ENCODE results near the gene SLX9. TPM values are rescaled to one million over a fixed set of nuclear protein-coding genes. Genes with fewer than 3 reads are reported as not detected.

The SLX9 gene
- total RNA-seq, 1 experiment from 2014 or later, result 74.3 TPM

GRCh38 chr21:44979687-44980561 lies 40.1 kb downstream of the SLX9 start:
- no peaks in the 10 kb centered on the region for H3K27me3 Mint-ChIP-seq (ENCODE audit: low read depth)

More at GRCh38 chr21:44979687-44980561, 40.1 kb downstream of the SLX9 start:
- no peaks in the 10 kb centered on the region for H3K27me3 ChIP-seq (ENCODE audit: insufficient read depth, low read length)
- no peaks in the 10 kb centered on the region for H3K9me3 Mint-ChIP-seq
- H4K8ac ChIP-seq (replicated peaks; ENCODE audit: insufficient read length, low read depth, low read length), result no peak overlapping the region
- H4K91ac ChIP-seq (ENCODE audit: insufficient read length, low read depth, low read length), result no peak overlapping the region
- no peak overlapping the region for H2BK20ac ChIP-seq (ENCODE audit: low read depth, low read length, poor library complexity, severe bottlenecking)
- no peak overlapping the region for H3K4ac ChIP-seq (ENCODE audit: low read depth, low read length)
- H3K4me3 Mint-ChIP-seq, result no peak overlapping the region
- no peak overlapping the region for H3K14ac ChIP-seq (ENCODE audit: insufficient read depth, low read length)
- no peak overlapping the region for H3K27ac ChIP-seq (ENCODE audit: insufficient read length, low read depth, low read length)
- no peak overlapping the region for H2BK15ac ChIP-seq (ENCODE audit: low read depth, low read length)
- no peaks in the 10 kb centered on the region for H4K20me1 ChIP-seq (ENCODE audit: control insufficient read depth, insufficient read depth, insufficient read length)
- WGBS (ENCODE audit: extremely low coverage, insufficient read length, low lambda C conversion rate), result no CpG with 5 or more reads among the region's 20 CpGs
- no peak for TF ChIP-seq CTCF (conservative IDR thresholded peaks at IDR 0.05)
- H2BK12ac ChIP-seq (ENCODE audit: insufficient read length, low read depth, low read length), result no peak overlapping the region
- H4K5ac ChIP-seq (ENCODE audit: insufficient read length, low read depth, low read length), result no peak overlapping the region
- H3K4me1 ChIP-seq (ENCODE audit: insufficient read depth, low read length), result no peaks in the 10 kb centered on the region
- no peak overlapping the region for H3K9ac ChIP-seq (ENCODE audit: extremely low read depth, insufficient read length, low read length)
- no peaks in the 10 kb centered on the region for H3K4me1 Mint-ChIP-seq
- H3K79me2 ChIP-seq (ENCODE audit: insufficient read depth, low read length), result no peaks in the 10 kb centered on the region
- H3T11ph ChIP-seq (ENCODE audit: low read length), result no peak overlapping the region
- peaks cover 3% of the 10 kb centered on the region for H3K23me2 ChIP-seq (ENCODE audit: insufficient read length, low read depth, low read length, poor library complexity, severe bottlenecking)
- no peaks in the 10 kb centered on the region for H3K9me3 ChIP-seq (ENCODE audit: control insufficient read depth, low read depth, low read length)
- no peak overlapping the region for H2AK5ac ChIP-seq (ENCODE audit: insufficient read length, low read length)
- H3K23ac ChIP-seq (ENCODE audit: insufficient read length, low read depth, low read length), result no peak overlapping the region
- H3K79me1 ChIP-seq (ENCODE audit: insufficient read depth, low read depth, low read length, poor library complexity, severe bottlenecking), result no peaks in the 10 kb centered on the region
- H3K4me2 ChIP-seq (ENCODE audit: insufficient read depth, insufficient read length, low read length), result no peak overlapping the region
- peak overlapping the region; percentile 6 for H3K18ac ChIP-seq (ENCODE audit: insufficient read length, low read depth, low read length)
- H2BK120ac ChIP-seq (ENCODE audit: low read depth, low read length, poor library complexity, severe bottlenecking), result no peak overlapping the region
- H3K36me3 Mint-ChIP-seq (ENCODE audit: insufficient read depth in 1 of 3, low read depth in 3 of 3), result peaks cover 0 to 17% (median under 1%) of the 10 kb centered on the region in 3 experiments; a peak in 4 of 7 replicates
- H3K27ac Mint-ChIP-seq, result peak overlapping the region; percentile 15 to 88 (median 81); a peak in 4 of 7 replicates
- H3K56ac ChIP-seq (ENCODE audit: insufficient read length, low read depth, low read length), result no peak overlapping the region
- no peak overlapping the region for H2BK5ac ChIP-seq (ENCODE audit: insufficient read length, low read length)
- H2AFZ ChIP-seq (ENCODE audit: low read length), result no peak overlapping the region
- DNase-seq, result no peak
